Fibroblast of lung (primary cell): ENCODE data around the gene MPHOSPH6.

ENCODE experiments used
- EZH2 ChIP-seq: IDR thresholded peaks from 2 replicates; pipeline ENCODE4 v1.5.1; 2012; ENCODE audit warnings: low read length, control low read depth, mild to moderate bottlenecking; ENCODE audit errors: missing control alignments
- TF ChIP-seq, protein P1 (sequence below), 2 donors: IDR thresholded peaks in 1 of 2; conservative IDR thresholded peaks in 1 of 2; 1 replicate in 1 of 2; 2 replicates in 1 of 2; pipeline ENCODE4 v1.5.1; 2011 to 2012; ENCODE audit warnings: low read length in 2 of 2, control low read depth in 1 of 2, inconsistent platforms in 1 of 2, low read depth in 1 of 2, mild to moderate bottlenecking in 1 of 2

DNA sequence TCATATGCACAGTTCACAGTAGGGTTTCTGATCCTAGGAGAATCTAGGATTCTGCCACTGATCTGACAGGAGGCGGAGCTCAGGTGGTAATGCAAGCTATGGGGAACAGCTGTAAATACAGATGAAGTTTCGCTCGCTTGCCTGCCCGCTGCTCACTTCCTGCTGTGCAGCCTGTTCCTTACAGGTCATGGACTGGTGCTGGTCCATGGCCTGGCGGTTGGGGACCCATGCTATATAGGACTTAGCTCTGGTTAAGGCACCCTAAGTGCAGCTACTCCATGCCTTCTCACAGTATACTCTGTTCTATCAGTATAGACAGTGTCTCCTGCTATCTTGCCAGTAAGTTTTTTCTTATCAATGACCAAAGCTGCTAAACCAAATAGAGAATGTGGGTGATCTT is 2.4 kb downstream of the MPHOSPH6 start:
- TF ChIP-seq, protein P1, sequence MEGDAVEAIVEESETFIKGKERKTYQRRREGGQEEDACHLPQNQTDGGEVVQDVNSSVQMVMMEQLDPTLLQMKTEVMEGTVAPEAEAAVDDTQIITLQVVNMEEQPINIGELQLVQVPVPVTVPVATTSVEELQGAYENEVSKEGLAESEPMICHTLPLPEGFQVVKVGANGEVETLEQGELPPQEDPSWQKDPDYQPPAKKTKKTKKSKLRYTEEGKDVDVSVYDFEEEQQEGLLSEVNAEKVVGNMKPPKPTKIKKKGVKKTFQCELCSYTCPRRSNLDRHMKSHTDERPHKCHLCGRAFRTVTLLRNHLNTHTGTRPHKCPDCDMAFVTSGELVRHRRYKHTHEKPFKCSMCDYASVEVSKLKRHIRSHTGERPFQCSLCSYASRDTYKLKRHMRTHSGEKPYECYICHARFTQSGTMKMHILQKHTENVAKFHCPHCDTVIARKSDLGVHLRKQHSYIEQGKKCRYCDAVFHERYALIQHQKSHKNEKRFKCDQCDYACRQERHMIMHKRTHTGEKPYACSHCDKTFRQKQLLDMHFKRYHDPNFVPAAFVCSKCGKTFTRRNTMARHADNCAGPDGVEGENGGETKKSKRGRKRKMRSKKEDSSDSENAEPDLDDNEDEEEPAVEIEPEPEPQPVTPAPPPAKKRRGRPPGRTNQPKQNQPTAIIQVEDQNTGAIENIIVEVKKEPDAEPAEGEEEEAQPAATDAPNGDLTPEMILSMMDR (conservative IDR thresholded peaks at IDR 0.05 in 1 of 2, IDR thresholded peaks at IDR 0.05 in 1 of 2; ENCODE audit: low read depth in 1 of 2, low read length in 2 of 2) = no peak
- TF ChIP-seq EZH2 = no peak
